Measurements from ENCODE around the gene HAP1. TPM values are rescaled to one million over a fixed set of nuclear protein-coding genes. Genes with fewer than 3 reads are reported as not detected.

Gene HAP1
- total RNA-seq, 4 donors from 2014 or later: 2.2 TPM; not detected in 3

GRCh38 chr17:41717408-41718286 is 16.8 kb downstream of the HAP1 start:
- TF ChIP-seq CTCF (IDR thresholded peaks at IDR 0.05) (no peak), POLR2A (IDR thresholded peaks at IDR 0.05) (no peak)
- H3K36me3 ChIP-seq: no peaks in the 10 kb centered on the region
- no peaks in the 10 kb centered on the region for H3K27me3 ChIP-seq
- intact Hi-C loops (cut with DNase I; ENCODE audit: low total_unique reads): no loop called here
- no peak for DNase-seq
- H3K9me3 ChIP-seq: no peaks in the 10 kb centered on the region
- H3K27ac ChIP-seq: peak overlapping the region in 1 of 2 donors; percentile 7
- H3K4me1 ChIP-seq: no peaks in the 10 kb centered on the region
- no peak overlapping the region for H3K4me3 ChIP-seq

- Histone ChIP-seq H3K27ac (no peak within 1 kb of the TSS), H3K4me1 (no peaks in the 10 kb centered on the region), H3K27me3 (no peaks in the 10 kb centered on the region), H3K36me3 (no peaks in the 10 kb centered on the region), H3K9me3 (no peaks in the 10 kb centered on the region), H3K4me3 (no peak within 1 kb of the TSS)
- DNase-seq: no peak
- TF ChIP-seq POLR2A (IDR thresholded peaks at IDR 0.05) (no peak), CTCF (IDR thresholded peaks at IDR 0.05) (no peak)
- intact Hi-C loops (cut with DNase I; ENCODE audit: low total_unique reads): no loop called here
These were observed 22.6 kb downstream of the HAP1 start, which contains the start of gene GAST for GRCh38 chr17:41711669-41712400. Gene GAST (plus strand): TSS chr17:41712331. CDS start chr17:41715437, 3,106 bp downstream.

- Histone ChIP-seq H3K36me3 (no peaks in the 10 kb centered on the region), H3K4me1 (no peaks in the 10 kb centered on the region), H3K27ac (no peak overlapping the region), H3K9me3 (no peaks in the 10 kb centered on the region), H3K27me3 (no peaks in the 10 kb centered on the region), H3K4me3 (no peak overlapping the region)
- intact Hi-C loops (cut with DNase I; ENCODE audit: low total_unique reads): no loop called here
- no peak for TF ChIP-seq POLR2A (IDR thresholded peaks at IDR 0.05)
- DNase-seq: no peak
These were observed 23.9 kb downstream of the HAP1 start for GRCh38 chr17:41710472-41711090.

GRCh38 chr17:41707803-41708669 is 26.4 kb downstream of the HAP1 start:
- no peak for TF ChIP-seq POLR2A (IDR thresholded peaks at IDR 0.05)
- no peak for DNase-seq
- intact Hi-C loops (cut with DNase I; ENCODE audit: low total_unique reads): no loop called here
- no peaks in the 10 kb centered on the region for H3K4me1 ChIP-seq
- no peak overlapping the region for H3K27ac ChIP-seq
- H3K36me3 ChIP-seq: no peaks in the 10 kb centered on the region
- H3K9me3 ChIP-seq: no peaks in the 10 kb centered on the region
- H3K4me3 ChIP-seq: no peak overlapping the region
- no peaks in the 10 kb centered on the region for H3K27me3 ChIP-seq

GRCh38 chr17:41705271-41705991 is 29.0 kb downstream of the HAP1 start:
- peak overlapping the region in 1 of 2 donors; percentile 33 for H3K27ac ChIP-seq
- H3K4me3 ChIP-seq: no peak overlapping the region
- DNase-seq: no peak
- H3K9me3 ChIP-seq: no peaks in the 10 kb centered on the region
- no peaks in the 10 kb centered on the region for H3K36me3 ChIP-seq
- TF ChIP-seq POLR2A (IDR thresholded peaks at IDR 0.05) (no peak), CTCF (IDR thresholded peaks at IDR 0.05) (no peak)
- H3K27me3 ChIP-seq: no peaks in the 10 kb centered on the region
- intact Hi-C loops (cut with DNase I; ENCODE audit: low total_unique reads): no loop called here
- H3K4me1 ChIP-seq: no peaks in the 10 kb centered on the region
